Stomach (tissue), 4 donors: ENCODE data around the gene MGME1.

Source experiments
- POLR2A ChIP-seq, 4 donors: fragments of 450-650 bp; IDR thresholded peaks; one replicate each; pipeline ENCODE4 v1.6.1; 2016; ENCODE audit warnings: antibody characterized with exemption in 4 of 4, control low read depth in 2 of 4, mild to moderate bottlenecking in 1 of 4, moderate library complexity in 1 of 4
- POLR2AphosphoS5 ChIP-seq, 3 donors: sonication (generic); formaldehyde crosslinking; IDR thresholded peaks; one replicate each; pipeline ENCODE4 v1.6.1; 2016; ENCODE audit warnings: antibody characterized with exemption in 3 of 3
- TF ChIP-seq, protein P1 (sequence below), 7 experiments: fragments of 450-650 bp in 4 of 7; fragments of 200-600 bp in 3 of 7; sonication (generic) in 3 of 7; IDR thresholded peaks; one replicate each; pipeline ENCODE4 v1.5.1; 2016 to 2019; ENCODE audit warnings: antibody characterized with exemption in 7 of 7, control low read depth in 2 of 7, mild to moderate bottlenecking in 1 of 7

DNA sequence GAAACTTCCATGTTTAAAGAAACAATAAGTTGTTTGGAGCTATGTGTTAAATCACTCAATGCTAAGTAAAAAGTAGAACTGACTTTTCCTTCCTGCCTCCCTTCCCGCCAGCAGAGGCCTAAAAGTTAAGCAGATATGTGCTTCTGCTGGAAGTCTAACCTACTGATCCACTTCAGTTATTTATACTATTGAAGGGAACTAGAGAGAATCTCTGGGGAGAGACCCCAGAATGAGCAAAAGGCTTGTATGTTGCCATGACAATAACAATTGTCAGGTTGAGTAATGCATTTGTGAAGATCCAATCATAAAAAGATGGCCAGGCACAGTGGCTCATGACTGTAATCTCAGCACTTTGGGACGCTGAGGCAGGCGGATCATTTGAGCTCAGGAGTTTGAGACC lies 24.7 kb downstream of the MGME1 start:
- TF ChIP-seq, protein P1, sequence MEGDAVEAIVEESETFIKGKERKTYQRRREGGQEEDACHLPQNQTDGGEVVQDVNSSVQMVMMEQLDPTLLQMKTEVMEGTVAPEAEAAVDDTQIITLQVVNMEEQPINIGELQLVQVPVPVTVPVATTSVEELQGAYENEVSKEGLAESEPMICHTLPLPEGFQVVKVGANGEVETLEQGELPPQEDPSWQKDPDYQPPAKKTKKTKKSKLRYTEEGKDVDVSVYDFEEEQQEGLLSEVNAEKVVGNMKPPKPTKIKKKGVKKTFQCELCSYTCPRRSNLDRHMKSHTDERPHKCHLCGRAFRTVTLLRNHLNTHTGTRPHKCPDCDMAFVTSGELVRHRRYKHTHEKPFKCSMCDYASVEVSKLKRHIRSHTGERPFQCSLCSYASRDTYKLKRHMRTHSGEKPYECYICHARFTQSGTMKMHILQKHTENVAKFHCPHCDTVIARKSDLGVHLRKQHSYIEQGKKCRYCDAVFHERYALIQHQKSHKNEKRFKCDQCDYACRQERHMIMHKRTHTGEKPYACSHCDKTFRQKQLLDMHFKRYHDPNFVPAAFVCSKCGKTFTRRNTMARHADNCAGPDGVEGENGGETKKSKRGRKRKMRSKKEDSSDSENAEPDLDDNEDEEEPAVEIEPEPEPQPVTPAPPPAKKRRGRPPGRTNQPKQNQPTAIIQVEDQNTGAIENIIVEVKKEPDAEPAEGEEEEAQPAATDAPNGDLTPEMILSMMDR (IDR thresholded peaks at IDR 0.05), result no peak
- TF ChIP-seq POLR2A (IDR thresholded peaks at IDR 0.05), result no peak
- no peak for TF ChIP-seq POLR2AphosphoS5 (IDR thresholded peaks at IDR 0.05)
